NCI-H82 treated with DMSO at 0.1 percent for 48 hours (cell line): ENCODE measurements around the gene ANKHD1.

Source experiments
- DNase-seq: peaks from one replicate; lab custom pipeline; 2025; ENCODE audit not compliant: unreplicated experiment; lab: John Stamatoyannopoulos, UW

The ANKHD1 gene

DNA sequence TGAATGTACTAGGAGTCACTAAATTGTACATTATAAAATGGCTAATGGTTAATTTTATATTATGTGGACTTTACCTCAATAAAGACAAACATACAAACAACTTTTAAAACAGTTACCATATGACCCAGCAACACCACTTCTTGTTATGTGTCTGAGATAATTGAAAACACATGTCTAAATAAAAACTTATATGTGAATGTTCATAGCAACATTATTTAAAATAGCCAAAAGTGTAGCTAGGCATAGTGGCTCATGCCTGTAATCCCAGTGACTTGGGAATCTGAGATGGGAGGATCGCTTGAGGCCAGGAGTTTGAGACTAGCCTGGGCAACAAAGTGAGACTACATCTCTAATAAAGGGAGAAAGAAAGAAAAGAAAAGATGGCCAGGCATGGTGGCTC lies 185.9 kb downstream of the ANKHD1 start:
- DNase-seq, result no peak

DNA sequence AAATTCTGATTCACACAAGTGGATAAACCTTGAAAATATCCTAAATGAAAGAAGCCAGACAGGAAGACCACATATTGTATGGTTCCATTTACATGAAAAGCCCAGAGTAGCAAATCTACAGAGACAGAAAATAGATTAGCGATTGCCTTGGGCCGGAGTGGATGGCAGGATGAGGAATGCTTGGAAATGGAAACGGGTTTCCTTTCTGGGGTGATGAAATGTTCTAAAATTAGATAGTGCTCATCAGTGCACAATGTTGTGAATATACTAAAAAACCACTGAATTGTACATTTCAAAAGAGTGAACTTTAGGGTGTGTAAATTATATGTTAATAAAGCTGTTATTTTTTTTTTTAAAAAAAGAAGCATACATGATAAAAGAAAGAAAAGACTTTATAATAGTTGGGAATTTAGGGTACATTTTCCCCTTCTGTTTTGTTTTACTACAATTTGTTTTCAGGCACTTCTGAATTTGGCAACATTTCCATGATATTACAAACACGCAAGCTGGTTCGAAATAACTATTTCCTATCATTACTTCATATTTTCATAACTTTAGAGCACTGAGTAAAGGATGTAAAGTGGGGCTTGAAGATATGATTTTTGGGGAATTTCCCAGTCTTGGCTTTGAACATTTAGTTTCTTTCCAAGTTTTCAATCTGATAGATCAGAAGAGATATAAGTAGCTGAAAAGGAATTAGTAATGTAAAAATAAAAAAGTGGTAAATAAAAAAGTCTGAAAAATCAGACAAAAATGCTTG lies 186.9 kb downstream of the ANKHD1 start:
- DNase-seq, result no peak
